ENCODE data around the gene LRP6.

Gene LRP6

DNA sequence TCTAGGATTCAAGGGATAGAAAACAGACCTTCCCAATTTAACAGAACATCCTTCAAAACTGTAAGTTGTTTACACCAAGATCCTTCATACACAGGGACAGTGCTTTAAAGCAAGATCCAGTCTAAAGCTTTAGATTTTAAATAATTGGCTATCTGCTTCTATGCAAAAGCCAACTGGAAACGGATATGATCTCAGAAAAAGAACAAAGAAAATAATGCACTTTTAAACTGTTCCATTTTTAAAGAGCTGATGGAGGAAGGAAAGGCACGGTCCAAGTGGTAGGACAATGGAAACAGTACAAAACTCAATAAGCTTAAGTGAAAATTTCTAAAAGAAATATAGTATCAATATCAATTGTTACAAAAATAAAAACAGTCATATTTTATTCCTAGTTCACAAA, 27.7 kb downstream of the LRP6 start (continued):
- TF ChIP-seq, protein P1, sequence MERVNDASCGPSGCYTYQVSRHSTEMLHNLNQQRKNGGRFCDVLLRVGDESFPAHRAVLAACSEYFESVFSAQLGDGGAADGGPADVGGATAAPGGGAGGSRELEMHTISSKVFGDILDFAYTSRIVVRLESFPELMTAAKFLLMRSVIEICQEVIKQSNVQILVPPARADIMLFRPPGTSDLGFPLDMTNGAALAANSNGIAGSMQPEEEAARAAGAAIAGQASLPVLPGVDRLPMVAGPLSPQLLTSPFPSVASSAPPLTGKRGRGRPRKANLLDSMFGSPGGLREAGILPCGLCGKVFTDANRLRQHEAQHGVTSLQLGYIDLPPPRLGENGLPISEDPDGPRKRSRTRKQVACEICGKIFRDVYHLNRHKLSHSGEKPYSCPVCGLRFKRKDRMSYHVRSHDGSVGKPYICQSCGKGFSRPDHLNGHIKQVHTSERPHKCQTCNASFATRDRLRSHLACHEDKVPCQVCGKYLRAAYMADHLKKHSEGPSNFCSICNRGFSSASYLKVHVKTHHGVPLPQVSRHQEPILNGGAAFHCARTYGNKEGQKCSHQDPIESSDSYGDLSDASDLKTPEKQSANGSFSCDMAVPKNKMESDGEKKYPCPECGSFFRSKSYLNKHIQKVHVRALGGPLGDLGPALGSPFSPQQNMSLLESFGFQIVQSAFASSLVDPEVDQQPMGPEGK (CRISPR knock-in tag; IDR thresholded peaks at IDR 0.05; ENCODE audit: borderline replicate concordance) = no peak
- TF ChIP-seq ZFP3 (CRISPR knock-in tag; IDR thresholded peaks at IDR 0.05) = no peak

DNA sequence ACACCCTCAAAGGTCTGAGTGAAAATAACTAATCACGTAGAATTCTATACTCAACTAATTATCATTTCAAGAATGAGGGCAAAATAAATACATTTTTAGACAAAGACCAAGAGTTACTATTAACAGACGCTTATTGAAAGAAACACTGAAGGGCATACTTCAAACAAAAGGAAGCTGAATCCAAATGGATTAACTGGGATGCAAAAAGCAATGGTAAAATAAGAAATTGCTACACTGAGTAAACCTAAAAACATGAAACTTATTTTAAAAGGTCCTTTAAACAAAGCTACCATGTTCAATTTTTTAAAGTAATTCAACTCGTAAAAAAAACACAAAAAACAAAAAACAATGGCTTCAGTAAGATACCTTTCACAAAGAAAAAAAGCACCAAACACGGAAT, 28.2 kb downstream of the LRP6 start:
- TF ChIP-seq ZNF70 (CRISPR knock-in tag; IDR thresholded peaks at IDR 0.05) (no peak), ESRRG (CRISPR knock-in tag; IDR thresholded peaks at IDR 0.05) (no peak)
- ATAC-seq = no peak

DNA sequence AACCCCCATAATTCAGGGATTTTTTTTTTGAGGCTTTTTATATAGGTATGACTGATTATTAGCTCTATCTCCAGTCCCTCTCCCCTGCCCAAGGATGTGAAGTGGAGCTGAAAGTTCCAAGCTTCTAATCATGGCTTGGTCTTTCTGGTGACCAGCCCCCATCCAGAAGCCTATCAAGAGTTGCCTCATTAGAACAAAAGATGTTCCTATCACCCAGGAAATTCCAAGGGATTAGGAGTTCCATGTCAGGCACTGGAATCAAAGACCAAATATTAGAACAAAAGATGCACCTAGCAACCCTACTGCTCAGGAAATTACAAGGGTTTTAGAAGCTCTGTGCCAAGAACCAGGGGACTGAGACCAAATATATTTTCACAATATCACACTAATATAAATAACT, 29.9 kb downstream of the LRP6 start:
- ATAC-seq = no peak
- TF ChIP-seq, protein P2, sequence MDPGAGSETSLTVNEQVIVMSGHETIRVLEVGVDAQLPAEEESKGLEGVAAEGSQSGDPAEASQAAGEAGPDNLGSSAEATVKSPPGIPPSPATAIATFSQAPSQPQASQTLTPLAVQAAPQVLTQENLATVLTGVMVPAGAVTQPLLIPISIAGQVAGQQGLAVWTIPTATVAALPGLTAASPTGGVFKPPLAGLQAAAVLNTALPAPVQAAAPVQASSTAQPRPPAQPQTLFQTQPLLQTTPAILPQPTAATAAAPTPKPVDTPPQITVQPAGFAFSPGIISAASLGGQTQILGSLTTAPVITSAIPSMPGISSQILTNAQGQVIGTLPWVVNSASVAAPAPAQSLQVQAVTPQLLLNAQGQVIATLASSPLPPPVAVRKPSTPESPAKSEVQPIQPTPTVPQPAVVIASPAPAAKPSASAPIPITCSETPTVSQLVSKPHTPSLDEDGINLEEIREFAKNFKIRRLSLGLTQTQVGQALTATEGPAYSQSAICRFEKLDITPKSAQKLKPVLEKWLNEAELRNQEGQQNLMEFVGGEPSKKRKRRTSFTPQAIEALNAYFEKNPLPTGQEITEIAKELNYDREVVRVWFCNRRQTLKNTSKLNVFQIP (CRISPR knock-in tag; IDR thresholded peaks at IDR 0.05; ENCODE audit: borderline replicate concordance, low read depth) = no peak
- TF ChIP-seq ZNF565 (CRISPR knock-in tag; conservative IDR thresholded peaks at IDR 0.05; ENCODE audit: low read depth) (no peak), ARNTL (CRISPR knock-in tag; IDR thresholded peaks at IDR 0.05; ENCODE audit: borderline replicate concordance, low read depth) (no peak), ZFP3 (CRISPR knock-in tag; IDR thresholded peaks at IDR 0.05) (no peak), ESRRG (CRISPR knock-in tag; IDR thresholded peaks at IDR 0.05) (no peak), RARB (CRISPR knock-in tag; IDR thresholded peaks at IDR 0.05) (no peak)
- TF ChIP-seq, protein P1 (CRISPR knock-in tag; IDR thresholded peaks at IDR 0.05; ENCODE audit: borderline replicate concordance) = no peak

DNA sequence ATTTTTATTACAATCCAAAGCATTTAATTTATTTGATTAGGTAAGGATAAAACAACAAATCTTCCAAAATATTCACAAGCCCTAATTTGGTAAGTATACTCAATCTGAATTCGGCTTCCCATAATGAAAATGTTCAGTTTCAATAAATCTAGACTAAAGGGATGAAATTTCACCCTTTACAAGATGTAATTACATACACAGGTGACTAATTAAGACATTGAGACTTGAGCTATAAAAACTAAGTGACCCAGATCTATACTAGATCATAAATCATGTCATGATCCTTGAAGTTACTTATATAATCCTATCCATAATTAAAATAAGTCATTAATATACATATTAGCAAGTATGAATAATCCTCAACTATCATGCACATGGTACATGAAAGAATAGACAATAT, 36.6 kb downstream of the LRP6 start:
- TF ChIP-seq PPARA (CRISPR knock-in tag; IDR thresholded peaks at IDR 0.05; ENCODE audit: borderline replicate concordance) (no peak), TOX (CRISPR knock-in tag; IDR thresholded peaks at IDR 0.05; ENCODE audit: borderline replicate concordance) (no peak), OSR1 (CRISPR knock-in tag; IDR thresholded peaks at IDR 0.05) (no peak), ZFP30 (CRISPR knock-in tag; IDR thresholded peaks at IDR 0.05) (no peak), ARNTL (CRISPR knock-in tag; IDR thresholded peaks at IDR 0.05; ENCODE audit: borderline replicate concordance, low read depth) (no peak), ISL1 (CRISPR knock-in tag; IDR thresholded peaks at IDR 0.05) (no peak), ZNF8 (CRISPR knock-in tag; IDR thresholded peaks at IDR 0.05) (no peak), BACH2 (CRISPR knock-in tag; IDR thresholded peaks at IDR 0.05; ENCODE audit: borderline replicate concordance) (no peak)
- TF ChIP-seq, protein P2 (CRISPR knock-in tag; IDR thresholded peaks at IDR 0.05; ENCODE audit: borderline replicate concordance, low read depth) = no peak
- TF ChIP-seq, protein P3, sequence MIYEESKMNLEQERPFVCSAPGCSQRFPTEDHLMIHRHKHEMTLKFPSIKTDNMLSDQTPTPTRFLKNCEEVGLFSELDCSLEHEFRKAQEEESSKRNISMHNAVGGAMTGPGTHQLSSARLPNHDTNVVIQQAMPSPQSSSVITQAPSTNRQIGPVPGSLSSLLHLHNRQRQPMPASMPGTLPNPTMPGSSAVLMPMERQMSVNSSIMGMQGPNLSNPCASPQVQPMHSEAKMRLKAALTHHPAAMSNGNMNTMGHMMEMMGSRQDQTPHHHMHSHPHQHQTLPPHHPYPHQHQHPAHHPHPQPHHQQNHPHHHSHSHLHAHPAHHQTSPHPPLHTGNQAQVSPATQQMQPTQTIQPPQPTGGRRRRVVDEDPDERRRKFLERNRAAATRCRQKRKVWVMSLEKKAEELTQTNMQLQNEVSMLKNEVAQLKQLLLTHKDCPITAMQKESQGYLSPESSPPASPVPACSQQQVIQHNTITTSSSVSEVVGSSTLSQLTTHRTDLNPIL (CRISPR knock-in tag; IDR thresholded peaks at IDR 0.05; ENCODE audit: low read depth) = no peak
- no peak for ATAC-seq

DNA sequence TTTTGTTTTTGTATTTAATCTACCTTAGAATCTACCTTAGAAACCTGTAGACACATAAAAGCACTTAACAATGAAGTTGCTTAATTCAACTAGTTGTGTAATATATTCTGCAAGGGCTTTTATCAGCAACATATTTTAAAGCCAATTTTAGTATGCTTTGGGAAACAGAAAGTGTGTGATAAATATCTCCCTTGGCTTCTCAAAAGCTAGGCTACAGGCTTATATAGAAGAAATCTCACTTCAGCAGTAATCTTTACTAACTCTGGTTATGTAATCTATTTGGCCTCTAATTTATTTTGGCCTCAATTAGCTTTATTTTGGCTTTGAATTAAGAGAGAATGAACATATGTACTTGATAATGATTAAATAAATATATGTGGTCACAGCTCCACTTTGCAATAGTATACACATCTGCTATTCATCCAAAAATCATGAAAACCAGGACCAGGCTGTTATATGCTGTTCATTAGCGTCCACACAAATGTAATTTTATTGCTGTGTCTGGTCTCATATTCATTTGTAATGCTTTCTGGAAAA, 37.2 kb downstream of the LRP6 start:
- peak; percentile 58; the same call in 1 of the 3 replicates for ATAC-seq
- TF ChIP-seq ZNF8 (CRISPR knock-in tag; IDR thresholded peaks at IDR 0.05) (0 out of 2 replicates have a peak, but pooled peaks have one; percentile 6), PPARA (CRISPR knock-in tag; IDR thresholded peaks at IDR 0.05; ENCODE audit: borderline replicate concordance) (no peak), RARB (CRISPR knock-in tag; IDR thresholded peaks at IDR 0.05) (no peak), ZNF565 (CRISPR knock-in tag; conservative IDR thresholded peaks at IDR 0.05; ENCODE audit: low read depth) (no peak), GLIS3 (CRISPR knock-in tag; IDR thresholded peaks at IDR 0.05) (no peak), OSR1 (CRISPR knock-in tag; IDR thresholded peaks at IDR 0.05) (no peak), CSDC2 (CRISPR knock-in tag; IDR thresholded peaks at IDR 0.05) (no peak), ZFP3 (CRISPR knock-in tag; IDR thresholded peaks at IDR 0.05) (no peak), ISL1 (CRISPR knock-in tag; IDR thresholded peaks at IDR 0.05) (no peak; the same call in 1 of the 2 replicates)
- TF ChIP-seq, protein P2 (CRISPR knock-in tag; IDR thresholded peaks at IDR 0.05; ENCODE audit: borderline replicate concordance, low read depth) = no peak
- TF ChIP-seq, protein P4, sequence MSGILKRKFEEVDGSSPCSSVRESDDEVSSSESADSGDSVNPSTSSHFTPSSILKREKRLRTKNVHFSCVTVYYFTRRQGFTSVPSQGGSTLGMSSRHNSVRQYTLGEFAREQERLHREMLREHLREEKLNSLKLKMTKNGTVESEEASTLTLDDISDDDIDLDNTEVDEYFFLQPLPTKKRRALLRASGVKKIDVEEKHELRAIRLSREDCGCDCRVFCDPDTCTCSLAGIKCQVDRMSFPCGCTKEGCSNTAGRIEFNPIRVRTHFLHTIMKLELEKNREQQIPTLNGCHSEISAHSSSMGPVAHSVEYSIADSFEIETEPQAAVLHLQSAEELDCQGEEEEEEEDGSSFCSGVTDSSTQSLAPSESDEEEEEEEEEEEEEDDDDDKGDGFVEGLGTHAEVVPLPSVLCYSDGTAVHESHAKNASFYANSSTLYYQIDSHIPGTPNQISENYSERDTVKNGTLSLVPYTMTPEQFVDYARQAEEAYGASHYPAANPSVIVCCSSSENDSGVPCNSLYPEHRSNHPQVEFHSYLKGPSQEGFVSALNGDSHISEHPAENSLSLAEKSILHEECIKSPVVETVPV (CRISPR knock-in tag; IDR thresholded peaks at IDR 0.05) = 0 out of 2 replicates have a peak, but pooled peaks have one; percentile 57
- TF ChIP-seq, protein P1 (CRISPR knock-in tag; IDR thresholded peaks at IDR 0.05; ENCODE audit: borderline replicate concordance) = no peak

All from SK-N-SH treated with all-trans-retinoic acid at 6 μM for 48 hours (cell line).